NCI-H1417 (cell line): ENCODE measurements around the gene MAEA.
"Not testable (repeated sequence)": the region's sequence is repeated elsewhere in the genome, so short reads cannot be mapped to it uniquely, and the experiment has no call there.

Source experiments
- DNase-seq, 3 experiments: peaks; one replicate each; lab custom pipeline; 2025; lab: John Stamatoyannopoulos, UW

Gene MAEA

GRCh38 chr4:1277667-1278665, 11.7 kb upstream of the MAEA start:
- no peak for DNase-seq

- no peak for DNase-seq
Measured at GRCh38 chr4:1279253-1279652, 10.4 kb upstream of the MAEA start.

GRCh38 chr4:1283711-1284110, 6.0 kb upstream of the MAEA start:
- no peak for DNase-seq

- DNase-seq, result no peak
Measured at GRCh38 chr4:1285151-1285789, 4.4 kb upstream of the MAEA start.

- DNase-seq, result no peak
Measured at GRCh38 chr4:1285790-1286553, 3.7 kb upstream of the MAEA start.

GRCh38 chr4:1288786-1289185, 905 bp upstream of the MAEA start:
- DNase-seq, result no peak

GRCh38 chr4:1290165-1290977, 680 bp downstream of the MAEA start:
- peak in 2 of 3 experiments; percentile 21 to 41 for DNase-seq

- peak in 2 of 3 experiments; percentile 14 to 35 for DNase-seq
Measured at GRCh38 chr4:1291091-1291490, 1.4 kb downstream of the MAEA start.

- no peak for DNase-seq
Measured at GRCh38 chr4:1291996-1292702, 2.5 kb downstream of the MAEA start.

- not testable (repeated sequence) for DNase-seq
Measured at GRCh38 chr4:1292703-1293011, 3.0 kb downstream of the MAEA start.

GRCh38 chr4:1293531-1293941, 3.8 kb downstream of the MAEA start:
- no peak for DNase-seq

GRCh38 chr4:1293991-1294390, 4.3 kb downstream of the MAEA start:
- no peak for DNase-seq

- no peak for DNase-seq
Measured at GRCh38 chr4:1294424-1294823, 4.7 kb downstream of the MAEA start.

- no peak for DNase-seq
Measured at GRCh38 chr4:1294891-1295290, 5.2 kb downstream of the MAEA start.

GRCh38 chr4:1295405-1296055, 5.8 kb downstream of the MAEA start:
- no peak for DNase-seq

GRCh38 chr4:1296324-1297022, 6.8 kb downstream of the MAEA start:
- no peak for DNase-seq

- no peak for DNase-seq
Measured at GRCh38 chr4:1297023-1297395, 7.3 kb downstream of the MAEA start.

- no peak for DNase-seq
Measured at GRCh38 chr4:1297456-1298325, 8.0 kb downstream of the MAEA start.

- no peak for DNase-seq
Measured at GRCh38 chr4:1298461-1298860, 8.8 kb downstream of the MAEA start.
